ENCODE results near the gene MINDY2. TPM values are rescaled to one million over a fixed set of nuclear protein-coding genes. Genes with fewer than 3 reads are reported as not detected.
"Not testable (repeated sequence)": the region's sequence is repeated elsewhere in the genome, so short reads cannot be mapped to it uniquely, and the experiment has no call there.

The MINDY2 gene
- total RNA-seq, 1 donor, result 66.5 TPM

DNA sequence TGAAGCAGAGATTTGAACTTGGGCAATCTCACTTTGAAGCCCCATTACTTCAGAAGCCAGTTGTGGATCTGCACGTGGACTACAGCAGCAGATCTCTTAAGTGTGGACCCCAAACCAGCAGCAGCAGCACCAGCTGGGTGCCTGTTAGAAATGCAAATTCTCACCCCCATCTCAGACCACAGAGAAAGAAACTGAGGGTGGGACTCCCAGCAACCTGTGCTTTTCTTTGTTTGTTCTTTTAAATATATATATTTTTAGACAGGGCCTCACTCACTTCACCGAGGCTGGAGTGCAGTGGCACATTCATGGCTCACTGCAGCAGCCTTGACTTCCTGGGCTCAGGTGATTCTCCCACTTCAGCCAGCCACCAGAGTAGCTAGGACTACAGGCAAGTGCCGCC lies 109.2 kb downstream of the MINDY2 start:
- H3K4me3 ChIP-seq (ENCODE audit: low read depth, low read length), result no peak overlapping the region
- no peak for DNase-seq (ENCODE audit: low read depth)
- TF ChIP-seq, protein P1, sequence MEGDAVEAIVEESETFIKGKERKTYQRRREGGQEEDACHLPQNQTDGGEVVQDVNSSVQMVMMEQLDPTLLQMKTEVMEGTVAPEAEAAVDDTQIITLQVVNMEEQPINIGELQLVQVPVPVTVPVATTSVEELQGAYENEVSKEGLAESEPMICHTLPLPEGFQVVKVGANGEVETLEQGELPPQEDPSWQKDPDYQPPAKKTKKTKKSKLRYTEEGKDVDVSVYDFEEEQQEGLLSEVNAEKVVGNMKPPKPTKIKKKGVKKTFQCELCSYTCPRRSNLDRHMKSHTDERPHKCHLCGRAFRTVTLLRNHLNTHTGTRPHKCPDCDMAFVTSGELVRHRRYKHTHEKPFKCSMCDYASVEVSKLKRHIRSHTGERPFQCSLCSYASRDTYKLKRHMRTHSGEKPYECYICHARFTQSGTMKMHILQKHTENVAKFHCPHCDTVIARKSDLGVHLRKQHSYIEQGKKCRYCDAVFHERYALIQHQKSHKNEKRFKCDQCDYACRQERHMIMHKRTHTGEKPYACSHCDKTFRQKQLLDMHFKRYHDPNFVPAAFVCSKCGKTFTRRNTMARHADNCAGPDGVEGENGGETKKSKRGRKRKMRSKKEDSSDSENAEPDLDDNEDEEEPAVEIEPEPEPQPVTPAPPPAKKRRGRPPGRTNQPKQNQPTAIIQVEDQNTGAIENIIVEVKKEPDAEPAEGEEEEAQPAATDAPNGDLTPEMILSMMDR (IDR thresholded peaks at IDR 0.05; ENCODE audit: insufficient read depth, low read depth, low read length), result no peak

DNA sequence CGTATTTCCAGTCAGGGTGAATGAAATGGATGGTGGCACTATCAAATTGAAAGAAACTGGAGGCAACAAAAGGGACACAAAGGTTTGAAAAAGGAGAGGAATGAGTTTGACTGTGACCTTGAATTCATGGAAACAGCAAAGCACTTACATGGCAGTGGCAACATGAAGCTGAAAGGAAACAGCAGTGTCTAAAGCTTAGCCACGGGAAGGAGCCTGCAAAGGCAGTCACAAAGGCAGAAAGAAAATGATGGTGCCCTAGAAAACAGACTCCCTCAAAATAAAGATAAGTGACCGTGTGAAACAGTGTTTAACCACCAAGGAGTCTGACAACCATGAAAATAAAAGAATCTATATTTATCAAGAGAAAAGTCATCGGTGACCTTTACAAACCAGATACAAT lies 111.1 kb downstream of the MINDY2 start:
- TF ChIP-seq, protein P1 (IDR thresholded peaks at IDR 0.05; ENCODE audit: insufficient read depth, low read depth, low read length), result no peak
- DNase-seq (ENCODE audit: low read depth), result no peak
- H3K4me3 ChIP-seq (ENCODE audit: low read depth, low read length), result no peak overlapping the region

DNA sequence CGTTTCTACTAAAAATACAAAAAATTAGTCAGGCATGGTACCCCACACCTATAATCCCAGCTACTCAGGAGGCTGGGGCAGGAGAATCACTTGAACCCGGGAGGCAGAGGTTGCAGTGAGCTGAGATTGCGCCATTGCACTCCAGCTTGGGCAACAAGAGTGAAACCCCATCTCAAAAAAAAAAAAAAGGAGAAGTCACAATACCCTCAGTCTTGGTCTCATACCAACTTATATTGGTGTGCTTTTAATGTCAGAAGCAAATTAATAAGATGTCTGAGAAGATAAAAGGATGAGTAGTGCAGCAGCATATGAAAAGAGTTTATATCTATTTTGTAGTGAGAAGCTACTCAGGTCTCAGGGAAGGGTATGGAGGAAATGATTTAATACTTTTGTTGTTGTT lies 112.8 kb downstream of the MINDY2 start:
- not testable (repeated sequence) for H3K4me3 ChIP-seq (ENCODE audit: low read depth, low read length); DNase-seq (ENCODE audit: low read depth)

DNA sequence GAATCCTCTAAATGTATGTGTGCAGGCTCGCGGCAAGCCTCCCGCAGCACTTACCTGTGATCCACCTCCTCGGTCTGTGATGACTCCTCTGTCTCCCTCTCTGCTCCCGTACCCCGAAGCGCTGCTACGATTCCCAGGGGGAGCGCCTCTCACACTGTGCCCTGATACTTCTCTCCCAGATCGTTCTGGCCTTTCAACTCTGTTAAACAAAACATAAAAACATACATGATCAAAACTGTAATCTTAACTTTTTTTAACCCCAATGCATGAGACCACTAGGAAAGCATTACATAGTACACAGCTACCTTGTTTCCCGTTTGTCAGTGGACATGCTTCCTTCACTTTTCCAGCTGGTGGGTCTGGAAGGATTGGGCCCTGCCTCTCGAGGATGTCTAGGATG lies 115.8 kb downstream of the MINDY2 start:
- TF ChIP-seq, protein P1 (IDR thresholded peaks at IDR 0.05; ENCODE audit: insufficient read depth, low read depth, low read length), result no peak
- DNase-seq (ENCODE audit: low read depth), result no peak
- H3K4me3 ChIP-seq (ENCODE audit: low read depth, low read length), result no peak overlapping the region

DNA sequence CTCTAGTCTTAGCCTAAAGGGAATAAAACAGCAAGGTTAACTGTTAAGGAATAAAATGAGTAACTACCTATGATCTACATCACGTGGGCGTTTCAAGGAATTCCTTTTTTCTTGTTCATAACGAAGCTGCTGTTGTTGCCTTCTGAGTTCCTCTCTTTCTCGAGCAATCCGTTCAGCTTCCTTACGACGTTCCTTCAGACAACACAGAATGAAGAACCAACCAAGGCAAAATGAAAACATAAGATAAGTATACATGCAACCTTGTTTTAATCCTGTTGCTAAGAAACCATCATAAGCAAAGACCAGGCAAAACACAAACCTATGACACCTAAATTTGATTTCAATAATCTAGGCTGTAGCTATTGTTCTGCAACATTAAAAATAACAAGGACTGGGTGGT lies 118.3 kb downstream of the MINDY2 start:
- TF ChIP-seq, protein P1 (IDR thresholded peaks at IDR 0.05; ENCODE audit: insufficient read depth, low read depth, low read length), result no peak
- no peak for DNase-seq (ENCODE audit: low read depth)
- no peak overlapping the region for H3K4me3 ChIP-seq (ENCODE audit: low read depth, low read length)

DNA sequence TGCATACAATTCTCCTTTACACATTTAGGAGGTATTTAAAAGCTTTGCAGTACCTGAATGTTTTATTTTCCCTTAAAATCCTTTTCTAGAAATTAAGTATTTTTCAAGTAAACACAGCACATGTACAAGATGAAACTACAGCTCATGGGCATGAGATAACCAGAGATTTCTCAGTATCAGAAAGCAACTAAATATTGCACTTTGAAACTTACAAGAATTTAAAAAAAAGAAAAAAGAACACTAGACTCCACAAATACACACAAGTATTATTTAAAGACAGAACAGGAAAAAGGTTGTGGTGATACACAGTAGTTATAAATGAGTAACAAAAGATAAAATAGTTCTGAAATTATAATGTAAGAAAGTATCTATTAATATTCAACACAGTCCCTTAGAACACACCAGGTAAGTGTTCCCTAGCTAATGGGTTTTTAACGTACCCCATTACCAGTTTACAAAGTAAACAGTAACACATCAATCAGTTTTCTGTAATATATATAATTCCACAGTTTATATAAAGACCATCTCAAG lies 127.1 kb downstream of the MINDY2 start:
- no peak for DNase-seq (ENCODE audit: low read depth)
- TF ChIP-seq, protein P1 (IDR thresholded peaks at IDR 0.05; ENCODE audit: insufficient read depth, low read depth, low read length), result no peak
- H3K4me3 ChIP-seq (ENCODE audit: low read depth, low read length), result no peak overlapping the region

DNA sequence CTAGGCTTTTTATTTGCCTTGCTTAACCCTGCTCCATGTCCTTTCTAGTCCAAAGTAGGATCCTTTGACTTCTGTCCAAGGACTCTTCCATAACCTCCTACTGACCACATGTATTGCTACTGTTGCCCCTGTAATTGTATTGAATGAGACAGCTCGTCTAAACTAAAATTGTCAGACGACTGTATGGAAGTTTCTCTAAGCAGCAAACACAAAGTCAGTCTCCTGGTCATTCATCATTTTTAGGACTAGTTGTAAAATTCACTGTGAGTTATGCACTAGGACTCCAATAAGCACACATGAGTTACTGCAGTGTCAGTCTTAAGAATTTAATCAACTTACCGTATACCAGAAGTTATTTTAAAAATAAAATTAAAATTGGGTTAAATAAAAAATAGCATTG lies 129.5 kb downstream of the MINDY2 start:
- TF ChIP-seq, protein P1 (IDR thresholded peaks at IDR 0.05; ENCODE audit: insufficient read depth, low read depth, low read length), result no peak

More for the DNA sequence above, 129.5 kb downstream of the MINDY2 start:
- no peak overlapping the region for H3K4me3 ChIP-seq (ENCODE audit: low read depth, low read length)
- DNase-seq (ENCODE audit: low read depth), result peak; percentile 67

Measured in fibroblast of villous mesenchyme (primary cell).